Measurements from ENCODE around the gene SLC36A3.

The SLC36A3 gene

GRCh38 chr5:151230048-151230680, 73.4 kb downstream of the SLC36A3 start:
- in situ Hi-C loops (cut with MboI; ENCODE audit: low sequenced_read_pairs, unreplicated experiment): no loop called here
- DNase-seq (ENCODE audit: low spot score): no peak
- no peak for TF ChIP-seq CTCF (IDR thresholded peaks at IDR 0.05; ENCODE audit: borderline replicate concordance, control extremely low read depth, extremely low read depth, insufficient read depth, missing control alignments)

- in situ Hi-C loops (cut with MboI; ENCODE audit: low sequenced_read_pairs, unreplicated experiment): no loop called here
- no peak for TF ChIP-seq CTCF (IDR thresholded peaks at IDR 0.05; ENCODE audit: borderline replicate concordance, control extremely low read depth, extremely low read depth, insufficient read depth, missing control alignments)
- no peak for DNase-seq (ENCODE audit: low spot score)
Measured at GRCh38 chr5:151228986-151229385, 74.6 kb downstream of the SLC36A3 start.

GRCh38 chr5:151227918-151228447, 75.6 kb downstream of the SLC36A3 start:
- in situ Hi-C loops (cut with MboI; ENCODE audit: low sequenced_read_pairs, unreplicated experiment): no loop called here

More at GRCh38 chr5:151227918-151228447, 75.6 kb downstream of the SLC36A3 start:
- DNase-seq (ENCODE audit: low spot score): no peak
- TF ChIP-seq CTCF (IDR thresholded peaks at IDR 0.05; ENCODE audit: borderline replicate concordance, control extremely low read depth, extremely low read depth, insufficient read depth, missing control alignments): no peak
